ENCODE data around the gene BAD. TPM values are rescaled to one million over a fixed set of nuclear protein-coding genes. Genes with fewer than 3 reads are reported as not detected.

BAD gene
- total and polyA plus RNA-seq, 2 of the 13 experiments (the other 11 are each of a cell fraction or from before 2014, with no cell fraction given): 17.9 to 28.5 TPM

GRCh38 chr11:64241241-64241490, 43.3 kb downstream of the BAD start (continued):
- TF ChIP-seq ZFY (CRISPR knock-in tag; IDR thresholded peaks at IDR 0.05) (no peak), SMAD1 (CRISPR knock-in tag; IDR thresholded peaks at IDR 0.05; ENCODE audit: borderline replicate concordance, low read depth) (no peak), DR1 (CRISPR knock-in tag; IDR thresholded peaks at IDR 0.05) (no peak), SP4 (CRISPR knock-in tag; IDR thresholded peaks at IDR 0.05) (peak; percentile 90; the same call in 1 of the 2 replicates), FOXP4 (CRISPR knock-in tag; IDR thresholded peaks at IDR 0.05) (no peak), LCORL (IDR thresholded peaks at IDR 0.05) (no peak), LCORL (CRISPR knock-in tag; IDR thresholded peaks at IDR 0.05) (no peak), NR2F1 (CRISPR knock-in tag; IDR thresholded peaks at IDR 0.05) (0 out of 4 replicates have a peak, but pooled peaks of 1 of the 2 experiments have one; percentile 9), ZKSCAN8 (CRISPR knock-in tag; IDR thresholded peaks at IDR 0.05; ENCODE audit: borderline replicate concordance) (no peak), RBFOX2 (IDR thresholded peaks at IDR 0.05; ENCODE audit: low read depth, low read length) (peak; percentile 76), BCL6 (CRISPR knock-in tag; IDR thresholded peaks at IDR 0.05) (no peak), ZNF749 (CRISPR knock-in tag; IDR thresholded peaks at IDR 0.05; ENCODE audit: borderline replicate concordance) (peak; percentile 30; the same call in 1 of the 2 replicates), ZNF609 (CRISPR knock-in tag; IDR thresholded peaks at IDR 0.05; ENCODE audit: borderline replicate concordance) (peak; percentile 5; the same call in 1 of the 2 replicates), ZNF280D (CRISPR knock-in tag; IDR thresholded peaks at IDR 0.05) (no peak), NKX3-1 (CRISPR knock-in tag; IDR thresholded peaks at IDR 0.05) (no peak), ZNF607 (CRISPR knock-in tag; IDR thresholded peaks at IDR 0.05; ENCODE audit: borderline replicate concordance) (0 out of 2 replicates have a peak, but pooled peaks have one; percentile 11), YEATS2 (CRISPR knock-in tag; IDR thresholded peaks at IDR 0.05; ENCODE audit: borderline replicate concordance) (no peak), ZBTB46 (CRISPR knock-in tag; IDR thresholded peaks at IDR 0.05; ENCODE audit: borderline replicate concordance) (no peak), TBX2 (CRISPR knock-in tag; IDR thresholded peaks at IDR 0.05; ENCODE audit: borderline replicate concordance) (peak; percentile 26; the same call in 1 of the 2 replicates)
